ENCODE results near the gene CD151.

DNA sequence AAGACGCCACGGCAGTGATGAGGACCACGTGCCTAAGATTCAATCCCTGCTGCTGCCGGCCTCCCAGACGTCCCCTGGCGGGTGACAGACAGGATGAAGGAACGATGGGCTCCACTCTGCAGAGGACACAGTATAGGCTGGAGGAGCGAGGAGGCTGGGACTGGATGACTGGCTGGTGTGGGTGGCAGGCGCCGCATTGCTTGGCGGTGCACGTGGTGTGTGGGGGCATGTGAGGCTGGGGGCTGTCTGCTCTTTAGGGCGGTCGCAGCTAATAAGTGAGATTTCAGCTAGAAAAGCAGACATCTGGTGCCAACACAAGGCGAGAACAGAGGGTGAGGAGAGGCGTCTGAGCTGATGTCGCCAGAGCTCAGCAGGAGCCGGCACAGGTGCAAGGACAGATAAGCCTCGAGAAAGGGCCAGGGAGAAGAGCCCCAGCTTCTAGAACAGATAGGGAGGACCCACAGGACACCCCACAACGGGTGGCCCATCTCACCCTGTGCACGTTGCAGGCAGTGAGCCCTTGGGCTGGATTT lies 43.1 kb downstream of the CD151 start:
- TF ChIP-seq POLR2AphosphoS5 (IDR thresholded peaks at IDR 0.05; ENCODE audit: borderline replicate concordance, low read depth, low read length) (no peak), EZH2 (IDR thresholded peaks at IDR 0.05) (no peak), FOXP2 (optimal IDR thresholded peaks at IDR 0.05; ENCODE audit: control extremely low read depth, extremely low read length, insufficient read depth) (no peak)

All from SK-N-MC (cell line).